Activated CD4-positive, CD25-positive, alpha-beta regulatory T cell treated with anti-CD3 and anti-CD28 coated beads, Interleukin-2, amount 50 U/mL, for 72 hours (primary cell): Measurements from ENCODE around the gene FMNL3.
A peak's percentile ranks its signal among the peaks of the same experiment; 100 is the strongest.
"Not testable (repeated sequence)": the region's sequence is repeated elsewhere in the genome, so short reads cannot be mapped to it uniquely, and the experiment has no call there.

Experiments
- DNase-seq: peaks from one replicate; pipeline ENCODE4 v3.0.0; 2021

The FMNL3 gene, protein sequence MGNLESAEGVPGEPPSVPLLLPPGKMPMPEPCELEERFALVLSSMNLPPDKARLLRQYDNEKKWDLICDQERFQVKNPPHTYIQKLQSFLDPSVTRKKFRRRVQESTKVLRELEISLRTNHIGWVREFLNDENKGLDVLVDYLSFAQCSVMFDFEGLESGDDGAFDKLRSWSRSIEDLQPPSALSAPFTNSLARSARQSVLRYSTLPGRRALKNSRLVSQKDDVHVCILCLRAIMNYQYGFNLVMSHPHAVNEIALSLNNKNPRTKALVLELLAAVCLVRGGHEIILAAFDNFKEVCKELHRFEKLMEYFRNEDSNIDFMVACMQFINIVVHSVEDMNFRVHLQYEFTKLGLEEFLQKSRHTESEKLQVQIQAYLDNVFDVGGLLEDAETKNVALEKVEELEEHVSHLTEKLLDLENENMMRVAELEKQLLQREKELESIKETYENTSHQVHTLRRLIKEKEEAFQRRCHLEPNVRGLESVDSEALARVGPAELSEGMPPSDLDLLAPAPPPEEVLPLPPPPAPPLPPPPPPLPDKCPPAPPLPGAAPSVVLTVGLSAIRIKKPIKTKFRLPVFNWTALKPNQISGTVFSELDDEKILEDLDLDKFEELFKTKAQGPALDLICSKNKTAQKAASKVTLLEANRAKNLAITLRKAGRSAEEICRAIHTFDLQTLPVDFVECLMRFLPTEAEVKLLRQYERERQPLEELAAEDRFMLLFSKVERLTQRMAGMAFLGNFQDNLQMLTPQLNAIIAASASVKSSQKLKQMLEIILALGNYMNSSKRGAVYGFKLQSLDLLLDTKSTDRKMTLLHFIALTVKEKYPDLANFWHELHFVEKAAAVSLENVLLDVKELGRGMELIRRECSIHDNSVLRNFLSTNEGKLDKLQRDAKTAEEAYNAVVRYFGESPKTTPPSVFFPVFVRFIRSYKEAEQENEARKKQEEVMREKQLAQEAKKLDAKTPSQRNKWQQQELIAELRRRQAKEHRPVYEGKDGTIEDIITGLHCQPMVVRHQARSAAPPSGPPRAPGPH

DNA sequence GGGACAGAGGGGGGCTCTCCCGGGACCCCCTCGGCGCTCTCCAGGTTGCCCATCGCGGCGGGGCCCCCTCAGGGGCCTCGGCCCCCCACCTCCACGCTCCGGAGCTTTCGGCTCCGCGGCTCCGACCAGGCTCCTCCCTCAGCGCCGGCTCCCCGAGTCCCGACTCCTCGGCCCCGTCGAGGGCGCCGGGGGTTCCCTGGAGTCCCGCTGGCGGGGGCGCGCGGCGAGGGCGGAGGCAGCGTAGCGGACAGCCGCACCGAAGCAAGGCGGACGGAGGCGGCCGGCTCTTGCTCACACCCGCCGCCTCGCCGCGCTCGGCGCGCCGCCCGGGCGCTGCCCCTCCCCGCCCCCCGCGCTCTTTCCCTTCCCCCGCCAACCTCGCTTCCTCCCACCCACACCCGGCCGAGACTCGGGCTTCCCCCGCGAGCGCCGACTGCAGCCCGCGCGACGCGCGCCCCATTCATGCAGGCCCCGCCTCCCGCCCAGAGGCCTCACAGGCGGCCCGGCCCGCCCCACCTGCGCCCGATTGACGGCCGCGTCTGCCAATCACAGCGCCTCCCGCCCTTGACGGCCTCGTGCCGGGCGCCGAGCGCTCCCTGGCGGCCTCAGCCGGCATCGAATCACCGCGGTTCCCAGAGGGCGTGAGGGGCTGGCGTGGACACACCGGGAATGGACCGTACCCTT, at the start of gene FMNL3:
TSS of gene FMNL3 (minus strand) at position 278 of the 684 bp plus-strand sequence. CDS start at position 53, 225 bp downstream.
- DNase-seq, result peak; percentile 100

DNA sequence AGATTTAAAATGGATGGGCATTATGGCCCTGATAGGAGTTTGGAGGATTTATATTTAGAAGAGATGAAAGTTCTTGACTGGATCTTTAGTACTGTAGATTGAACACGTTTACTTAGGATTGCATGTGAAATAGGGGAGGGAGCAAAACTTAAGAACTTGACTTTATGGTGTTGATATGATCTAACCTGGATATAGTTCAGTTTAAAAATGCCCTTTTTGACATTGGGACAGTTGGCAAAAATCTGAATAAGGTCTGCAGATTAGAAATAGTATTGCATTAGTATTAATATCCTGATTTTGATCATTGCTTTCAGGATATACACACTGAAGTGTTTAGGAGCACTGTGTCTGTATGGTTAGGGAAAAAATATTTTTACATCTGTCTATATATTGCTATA, 43.8 kb upstream of the FMNL3 start:
- DNase-seq, result no peak

DNA sequence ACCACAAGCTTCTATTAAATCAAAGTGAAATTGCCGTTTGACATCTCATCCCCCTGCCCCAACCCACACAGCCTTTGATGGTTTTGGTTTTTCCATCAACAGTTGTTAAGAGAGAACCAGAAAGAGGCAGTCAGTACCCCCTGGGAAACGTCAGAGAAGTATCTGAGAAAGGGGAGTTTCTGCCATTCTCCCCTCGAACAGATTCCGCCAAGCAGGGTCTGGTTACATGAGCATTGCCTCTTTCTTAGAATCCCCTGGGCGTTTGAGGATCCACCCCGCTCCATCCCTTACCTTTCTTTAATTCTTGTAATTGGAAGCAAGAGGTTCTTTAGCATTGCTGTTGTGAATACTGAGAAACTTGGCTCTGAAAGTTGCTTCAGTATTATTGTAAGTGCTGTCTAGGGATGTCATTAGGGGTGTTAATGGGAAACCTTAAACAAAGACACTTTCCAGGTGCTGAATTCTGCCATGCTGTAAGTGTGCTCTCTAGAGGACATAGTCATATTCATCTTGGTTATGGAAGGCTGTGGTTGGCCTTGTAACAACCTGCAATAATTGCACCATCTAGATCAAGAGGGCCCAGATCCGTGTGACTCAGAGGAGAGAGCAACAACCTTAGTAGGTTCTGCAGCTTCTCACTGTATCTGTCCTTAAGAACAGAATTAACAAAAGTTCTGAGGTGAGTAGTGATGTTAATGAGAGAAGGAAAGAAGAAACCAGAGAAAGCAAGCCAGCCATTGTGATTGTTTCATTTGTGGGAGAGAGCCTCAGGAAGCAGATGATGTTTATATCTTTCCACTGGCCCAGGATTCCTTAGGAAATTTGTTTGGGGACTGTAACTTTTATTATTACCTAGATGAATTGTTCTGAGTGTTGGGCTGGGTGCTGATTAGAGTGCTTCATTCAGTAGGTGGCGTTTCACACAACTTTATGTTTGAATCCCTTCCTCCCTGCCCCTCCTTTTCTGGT, 43.1 kb upstream of the FMNL3 start:
- no peak for DNase-seq

DNA sequence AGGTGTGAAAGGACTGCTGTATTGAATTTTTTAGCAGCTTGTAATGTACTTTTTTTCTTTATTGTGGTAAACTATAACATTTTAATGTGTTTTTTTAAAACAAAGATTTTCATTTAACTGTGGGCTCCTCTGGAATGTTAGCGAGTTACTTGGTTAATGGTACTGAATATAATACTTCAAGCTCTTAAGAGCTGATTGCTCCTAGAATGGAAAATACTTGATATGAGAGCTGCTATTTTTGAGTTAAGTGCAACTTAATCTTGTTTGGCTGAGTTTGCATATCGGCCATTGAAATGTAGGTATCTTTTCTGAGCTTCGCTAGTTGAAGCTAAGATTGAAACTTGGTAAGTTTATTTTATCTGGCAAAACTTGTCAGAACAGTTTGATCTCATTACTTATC, 41.6 kb upstream of the FMNL3 start:
- no peak for DNase-seq

DNA sequence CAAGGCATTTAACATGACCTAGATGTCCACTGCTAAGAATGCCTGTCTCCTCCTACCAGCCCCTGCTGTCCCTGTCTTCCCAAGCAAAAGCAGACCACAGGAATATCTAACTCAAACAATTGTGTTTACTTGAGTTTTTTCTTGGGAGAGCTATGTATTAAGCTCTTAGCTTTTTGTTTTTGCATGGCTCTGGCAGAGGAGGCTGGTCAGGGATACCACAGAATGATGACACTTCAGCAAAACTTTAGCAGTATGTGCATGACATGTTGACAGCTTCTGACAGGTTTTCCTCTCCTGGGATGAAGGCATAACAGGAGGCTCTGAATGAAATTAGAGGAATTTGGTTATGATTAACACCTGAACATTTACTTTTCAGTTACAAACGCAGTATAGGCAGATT, 41.1 kb upstream of the FMNL3 start:
- DNase-seq, result no peak

DNA sequence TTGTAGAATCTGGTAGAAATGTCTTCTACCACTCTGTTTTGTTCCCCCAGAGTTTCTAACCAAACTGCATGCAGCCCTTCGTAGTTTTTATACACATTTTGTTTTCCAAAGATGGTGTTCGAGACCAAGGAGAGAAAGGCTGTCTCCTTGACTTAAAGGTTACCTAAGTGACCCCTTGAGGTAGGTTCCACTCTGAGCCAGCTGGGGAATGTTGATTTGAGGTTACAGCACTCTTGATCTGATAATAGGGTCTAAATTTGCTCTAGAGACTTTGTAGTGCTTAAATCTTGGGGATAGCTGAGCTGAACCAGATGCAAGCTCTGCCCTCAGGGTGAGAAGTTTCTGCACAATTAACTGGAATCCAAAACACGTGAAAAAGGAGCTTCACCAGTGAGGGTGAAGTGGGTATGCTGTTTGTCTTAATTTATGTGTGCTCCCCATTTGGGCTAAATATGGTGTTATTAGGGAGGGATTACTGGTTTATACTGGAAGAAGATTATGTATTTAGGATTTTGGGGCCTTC, 37.2 kb upstream of the FMNL3 start:
- DNase-seq, result no peak

DNA sequence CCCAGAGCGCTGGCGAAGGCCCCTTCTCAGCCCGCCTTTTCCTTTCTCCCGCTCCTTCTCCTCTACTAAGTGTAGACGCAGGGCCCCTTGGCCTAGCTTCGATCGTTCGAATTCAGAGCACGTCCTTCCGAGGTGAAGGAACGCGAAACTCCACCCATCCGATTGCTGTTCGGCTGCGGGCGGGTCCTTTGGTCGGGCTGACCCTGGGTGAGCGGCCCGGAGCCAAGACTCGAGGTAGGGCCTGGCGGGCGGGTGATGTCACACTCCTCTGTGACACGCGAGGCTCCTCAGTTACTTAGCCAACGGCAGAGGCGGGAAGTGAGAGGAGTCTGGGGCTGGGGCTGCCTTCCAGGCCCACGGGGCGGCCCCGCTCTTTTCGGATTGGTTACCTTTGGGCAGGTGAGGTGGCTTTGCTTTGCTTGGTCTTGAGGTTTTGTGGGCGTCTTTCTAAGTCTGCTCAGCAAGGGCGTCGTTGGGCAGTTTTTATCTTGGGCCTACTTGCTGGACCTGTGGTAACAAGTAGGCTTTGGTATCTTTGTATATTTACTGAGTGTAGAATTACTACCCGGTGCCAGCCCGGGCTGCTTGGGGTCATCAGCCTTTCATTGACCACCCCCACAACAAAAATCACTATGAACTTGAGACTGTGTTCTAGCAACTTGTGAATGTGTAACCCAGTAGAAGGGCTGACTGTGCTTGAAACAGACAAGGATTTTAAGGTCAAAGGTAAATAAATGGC, 34.8 kb upstream of the FMNL3 start:
- peak; percentile 88 for DNase-seq

DNA sequence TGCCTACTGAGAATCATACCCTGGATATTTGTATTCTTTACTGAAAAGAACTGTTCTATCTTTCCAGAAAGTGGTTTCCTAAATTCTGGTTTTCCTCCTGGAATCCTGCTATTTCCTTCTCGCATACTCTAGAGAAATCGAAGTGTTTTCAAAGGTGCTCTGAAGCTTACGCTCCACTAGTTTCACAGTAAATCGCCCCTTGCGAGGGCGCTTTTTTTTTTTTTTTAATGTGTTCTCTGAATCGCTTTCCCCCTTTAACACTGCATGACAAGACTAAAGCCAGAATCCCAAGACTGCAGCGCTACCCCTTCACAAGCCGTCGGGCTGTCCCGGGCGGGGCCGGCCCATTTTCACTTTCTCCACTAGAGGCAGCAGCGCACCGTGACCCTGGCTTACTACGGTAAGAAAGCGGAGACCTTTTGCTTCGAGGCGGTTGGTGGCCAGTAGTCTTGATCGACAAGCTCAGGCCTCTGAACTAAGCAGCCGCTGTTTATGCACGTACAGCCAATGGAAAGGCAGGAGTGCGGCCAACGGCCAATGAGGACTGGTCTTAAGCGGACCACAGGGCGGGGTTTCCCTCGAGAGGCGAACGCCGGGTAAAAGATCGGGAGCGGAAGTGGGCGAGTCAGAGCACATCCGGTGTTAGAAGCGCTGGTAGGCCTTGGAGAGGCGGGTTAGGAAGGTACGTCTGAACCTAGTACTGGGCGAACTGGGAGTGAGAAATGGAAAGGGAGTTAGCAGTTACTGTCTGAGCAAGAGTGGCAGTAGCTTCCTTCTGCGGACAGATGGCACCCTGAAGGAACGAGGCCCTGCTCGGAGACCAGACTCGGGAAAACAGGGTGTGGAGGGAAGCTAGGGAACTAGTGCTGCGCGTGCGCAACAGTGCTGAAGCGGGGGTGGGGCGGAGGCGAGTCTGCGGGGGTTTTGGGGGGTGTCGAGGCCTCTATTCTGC, 34.0 kb upstream of the FMNL3 start, which contains the start of gene TMBIM6:
TSS of gene TMBIM6 (plus strand) at position 628 of the 952 bp plus-strand sequence. CDS start 10,937 bp downstream, outside the sequence.
- DNase-seq, result peak; percentile 96

DNA sequence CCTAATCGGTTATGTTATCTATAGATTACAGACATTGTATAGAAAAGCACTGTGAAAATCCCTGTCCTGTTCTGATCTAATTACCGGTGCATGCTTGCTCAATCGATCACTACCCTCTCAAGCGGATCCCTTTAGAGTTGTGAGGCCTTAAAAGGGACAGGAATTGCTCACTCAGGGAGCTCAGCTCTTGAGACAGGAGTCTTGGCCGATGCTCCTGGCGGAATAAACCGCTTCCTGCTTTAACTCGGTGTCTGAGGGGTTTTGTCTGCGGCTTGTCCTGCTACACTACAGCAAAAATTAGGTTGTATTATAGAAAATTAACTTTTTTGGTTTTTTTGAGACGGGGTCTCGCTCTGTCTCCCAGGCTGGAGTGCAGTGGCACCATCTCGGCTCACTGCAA, 33.1 kb upstream of the FMNL3 start:
- DNase-seq, result not testable (repeated sequence)

DNA sequence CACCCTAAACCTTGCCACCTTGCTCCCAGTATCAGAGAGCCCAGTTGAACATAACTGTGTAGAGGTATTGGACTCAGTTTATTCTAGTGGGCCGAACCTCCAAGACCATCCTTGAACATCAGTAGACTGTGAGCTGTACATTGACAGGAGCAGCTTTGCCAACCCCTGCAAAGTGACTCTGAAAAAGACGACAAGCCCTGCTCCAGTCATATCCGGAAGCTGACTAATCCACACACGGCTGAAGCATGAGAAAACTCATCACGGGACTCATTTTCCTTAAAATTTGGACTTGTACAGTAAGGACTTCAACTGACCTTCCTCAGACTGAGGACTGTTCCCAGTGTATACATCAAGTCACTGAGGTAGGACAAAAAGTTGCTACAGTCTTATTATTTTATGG, 31.5 kb upstream of the FMNL3 start:
- DNase-seq, result not testable (repeated sequence)

DNA sequence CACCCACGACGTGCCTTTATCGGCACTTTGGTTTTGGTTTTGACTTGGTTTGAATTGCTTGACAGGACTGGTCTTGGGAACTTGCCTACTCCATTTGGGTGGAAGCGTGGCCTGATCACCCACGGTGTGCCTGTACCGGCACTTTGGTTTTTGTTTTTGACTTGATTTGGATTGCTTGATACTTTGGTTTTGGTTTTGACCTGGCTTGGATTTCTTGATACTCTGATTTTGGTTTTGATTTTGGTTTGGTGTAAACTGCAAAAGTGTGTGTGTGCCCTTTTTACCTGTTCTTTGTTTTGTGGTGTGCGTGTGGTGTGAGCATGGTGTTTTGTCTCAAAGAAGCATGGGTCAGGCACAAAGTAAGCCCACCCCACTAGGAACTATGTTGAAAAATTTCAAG, 27.7 kb upstream of the FMNL3 start:
- not testable (repeated sequence) for DNase-seq

DNA sequence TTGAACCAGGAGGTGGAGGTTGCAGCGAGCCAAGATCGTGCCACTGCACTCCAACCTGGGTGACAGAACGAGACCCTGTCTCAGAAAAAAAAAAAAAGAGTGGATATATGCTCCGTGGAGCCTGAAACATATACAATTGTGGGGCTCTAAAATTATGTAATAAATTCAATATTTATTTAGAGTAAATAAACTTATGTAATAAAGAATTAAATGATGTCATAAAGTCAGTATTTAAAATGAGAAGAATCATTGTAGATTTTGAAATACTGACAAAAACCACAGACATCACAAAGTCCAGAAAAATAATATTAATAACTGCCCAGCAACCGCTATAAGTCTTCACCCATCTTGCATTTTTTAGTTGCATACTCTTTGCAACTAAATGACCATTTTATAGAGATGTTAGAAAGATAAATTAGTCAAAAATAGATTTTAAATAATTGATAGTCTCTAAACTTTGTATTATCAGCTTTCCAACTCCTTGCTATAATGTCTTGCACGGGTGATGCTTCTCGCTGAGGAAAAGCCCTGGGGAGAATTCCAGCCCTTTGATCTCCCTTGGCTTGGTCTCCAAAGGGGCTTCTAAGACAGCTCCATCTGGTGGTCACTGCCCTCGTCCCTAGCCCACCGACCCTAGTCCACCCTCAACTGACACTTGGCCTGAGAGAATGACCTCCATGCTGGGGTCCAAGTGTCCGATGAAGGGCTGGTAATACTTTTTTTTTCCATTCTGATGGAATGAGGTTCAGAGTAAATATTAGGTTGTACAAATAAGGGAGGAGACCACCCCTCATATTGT, 26.2 kb upstream of the FMNL3 start:
- no peak for DNase-seq

DNA sequence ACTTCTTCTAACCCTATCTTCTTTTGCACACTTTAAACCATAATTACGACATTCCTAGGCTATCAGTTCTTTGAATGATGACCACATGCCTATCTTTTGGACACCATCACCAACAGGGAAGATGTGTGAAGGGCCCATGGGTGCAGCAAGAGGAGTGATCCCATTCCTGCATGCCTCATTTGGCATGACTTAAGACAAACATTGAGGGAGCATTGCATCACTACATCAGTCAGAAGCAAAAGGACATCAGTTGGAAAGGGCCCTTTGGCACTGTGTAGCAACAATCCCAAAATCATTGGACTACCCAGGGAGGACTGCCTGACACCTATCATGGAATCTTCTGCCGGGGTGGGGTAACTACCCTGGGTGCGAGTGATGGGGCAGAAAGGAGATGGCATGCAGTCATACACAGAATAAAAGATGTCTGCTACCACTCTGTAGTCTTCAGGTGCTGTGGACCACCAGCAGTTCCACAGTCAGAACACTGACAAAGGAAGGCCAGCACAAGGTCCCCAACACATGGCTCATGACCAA, 23.4 kb upstream of the FMNL3 start:
- DNase-seq, result no peak

DNA sequence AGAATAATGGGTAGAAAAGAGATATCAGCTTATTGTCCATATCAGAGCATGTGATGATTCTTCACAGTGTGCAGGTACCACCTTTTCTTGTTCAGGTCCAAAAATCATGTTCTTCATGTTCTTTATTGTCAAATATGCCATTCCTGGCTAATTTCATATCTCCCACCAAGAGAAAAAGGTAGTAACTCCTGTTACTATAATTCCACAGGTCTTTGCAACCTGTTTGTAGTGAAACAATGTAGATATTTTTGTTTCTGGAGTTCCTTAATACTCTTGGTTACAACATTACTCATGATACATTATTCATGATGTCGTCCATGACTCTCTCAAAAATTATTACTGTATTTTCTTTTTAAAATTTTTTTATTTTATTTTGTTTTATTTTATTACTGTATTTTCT, 22.8 kb upstream of the FMNL3 start:
- no peak for DNase-seq

DNA sequence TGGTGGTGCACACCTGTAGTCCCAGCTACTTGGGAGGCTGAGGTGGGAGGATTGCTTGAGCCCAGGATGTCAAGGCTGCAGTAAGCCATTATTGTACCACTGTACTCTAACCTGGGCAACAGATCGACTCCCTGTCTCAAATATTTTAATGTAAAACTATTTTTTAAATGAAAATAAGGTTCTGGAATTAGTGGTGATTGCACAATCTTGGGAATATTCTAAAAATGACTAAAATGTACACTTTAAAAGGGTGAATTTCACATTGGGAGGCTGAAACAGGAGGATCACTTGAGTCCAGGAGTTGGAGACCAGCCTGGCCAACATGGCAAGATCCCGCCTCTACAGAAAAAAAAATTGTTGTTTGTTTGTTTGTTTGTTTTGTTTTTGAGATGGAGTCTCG, 21.2 kb upstream of the FMNL3 start:
- no peak for DNase-seq

DNA sequence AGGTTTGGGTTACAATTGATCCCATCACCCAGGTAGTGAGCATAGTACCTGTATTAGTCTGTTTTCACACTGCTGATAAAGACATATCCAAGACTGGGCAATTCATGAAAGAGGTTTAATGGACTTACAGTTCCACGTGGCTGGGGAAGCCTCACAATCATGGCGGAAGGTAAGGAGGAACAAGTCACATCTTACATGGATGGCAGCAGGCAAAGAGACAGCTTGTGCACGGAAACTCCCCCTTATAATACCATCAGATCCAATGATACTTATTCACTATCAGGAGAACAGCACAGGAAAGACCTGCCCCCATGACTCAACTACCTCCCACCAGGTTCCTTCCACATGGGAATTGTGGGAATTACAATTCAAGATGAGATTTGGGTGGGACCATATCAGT, 14.2 kb upstream of the FMNL3 start:
- DNase-seq, result not testable (repeated sequence)

DNA sequence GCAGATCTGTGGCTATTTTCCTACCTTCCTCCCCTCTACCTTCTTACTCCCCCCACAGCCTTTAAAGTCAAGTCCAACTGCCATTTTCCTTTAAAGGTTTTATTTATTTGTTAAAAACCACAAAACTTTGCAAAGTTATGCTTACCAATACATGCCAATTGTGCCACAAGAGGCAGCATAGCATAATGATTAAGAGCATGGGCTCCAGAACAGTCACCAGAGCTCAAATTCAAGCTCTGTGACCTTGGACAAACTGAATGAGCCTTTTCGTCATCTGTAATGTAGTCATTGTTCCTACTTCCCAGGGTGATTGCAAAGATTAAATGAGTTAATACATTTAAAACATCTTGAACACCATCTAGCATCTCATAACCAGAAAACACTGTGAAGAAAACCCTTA, 13.0 kb upstream of the FMNL3 start:
- DNase-seq, result no peak

DNA sequence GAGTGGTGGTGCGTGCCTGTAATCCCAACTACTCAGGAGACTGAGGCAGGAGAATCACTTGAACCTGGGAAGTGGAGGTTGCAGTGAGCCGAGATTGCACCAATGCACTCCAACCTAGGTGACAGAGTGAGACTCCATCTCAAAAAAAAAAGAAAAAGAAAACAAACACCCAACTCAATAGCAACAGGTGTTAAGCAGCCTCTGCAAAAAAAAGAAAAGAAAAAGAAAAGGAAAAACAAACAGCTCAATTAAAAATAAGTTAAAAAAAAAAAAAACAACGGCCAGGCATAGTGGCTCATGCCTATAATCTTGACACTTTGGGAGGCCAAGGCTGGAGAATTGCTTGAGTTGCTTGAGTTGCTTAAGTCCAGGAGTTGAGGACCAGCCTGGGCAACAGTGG, 10.6 kb upstream of the FMNL3 start:
- not testable (repeated sequence) for DNase-seq
